Hepatocyte (in vitro differentiated cells): Measurements from ENCODE around the gene ZNF48. TPM values are rescaled to one million over a fixed set of nuclear protein-coding genes. Genes with fewer than 3 reads are reported as not detected.

ENCODE experiments used
- DNase-seq: peaks from one replicate; pipeline ENCODE4 v3.0.0-alpha.2; 2016; ENCODE audit warnings: low spot score
- H2AFZ ChIP-seq: fragments of 200-600 bp; sonication (generic); 2 replicates; pipeline ENCODE4 v1.6.0; 2016; ENCODE audit warnings: antibody characterized with exemption, mild to moderate bottlenecking
- H3K27ac ChIP-seq: fragments of 200-600 bp; sonication (generic); 2 replicates; pipeline ENCODE4 v1.5.1; 2016; ENCODE audit warnings: mild to moderate bottlenecking
- H3K27me3 ChIP-seq: fragments of 200-600 bp; sonication (generic); 2 replicates; pipeline ENCODE4 v1.6.1; 2016
- H3K36me3 ChIP-seq: fragments of 200-600 bp; sonication (generic); replicated peaks from 2 replicates; pipeline ENCODE4 v1.5.1; 2016; ENCODE audit warnings: low read depth; ENCODE audit not compliant: insufficient read depth
- H3K4me1 ChIP-seq: fragments of 200-600 bp; sonication (generic); 2 replicates; pipeline ENCODE4 v1.5.1; 2016; ENCODE audit warnings: mild to moderate bottlenecking, moderate library complexity; ENCODE audit not compliant: insufficient read depth
- H3K4me2 ChIP-seq: fragments of 200-600 bp; sonication (generic); 2 replicates; pipeline ENCODE4 v1.6.0; 2016
- H3K4me3 ChIP-seq: fragments of 200-600 bp; sonication (generic); 2 replicates; pipeline ENCODE4 v1.5.1; 2016; ENCODE audit warnings: mild to moderate bottlenecking
- H3K79me2 ChIP-seq: fragments of 200-600 bp; sonication (generic); 2 replicates; pipeline ENCODE4 v1.6.0; 2017; ENCODE audit warnings: mild to moderate bottlenecking
- H3K9me2 ChIP-seq: fragments of 200-600 bp; sonication (generic); replicated peaks from 2 replicates; pipeline ENCODE4 v1.6.0; 2017; ENCODE audit warnings: mild to moderate bottlenecking; ENCODE audit not compliant: insufficient read depth
- H3K9me3 ChIP-seq: fragments of 200-600 bp; sonication (generic); 2 replicates; pipeline ENCODE4 v1.5.1; 2016; ENCODE audit warnings: low read depth, mild to moderate bottlenecking
- H4K20me1 ChIP-seq: fragments of 200-600 bp; sonication (generic); 2 replicates; pipeline ENCODE4 v1.6.0; 2016; ENCODE audit warnings: mild to moderate bottlenecking; ENCODE audit not compliant: insufficient read depth, poor library complexity, severe bottlenecking
- EZH2 ChIP-seq: fragments of 200-600 bp; sonication (generic); IDR thresholded peaks from 2 replicates; pipeline ENCODE4 v1.6.1; 2016; ENCODE audit warnings: antibody characterized with exemption, mild to moderate bottlenecking, borderline replicate concordance
- EZH2phosphoT487 ChIP-seq: fragments of 200-600 bp; sonication (generic); IDR thresholded peaks from one replicate; pipeline ENCODE4 v1.6.1; 2018; ENCODE audit warnings: antibody characterized with exemption, mild to moderate bottlenecking, low read depth, moderate library complexity; ENCODE audit not compliant: unreplicated experiment, severe bottlenecking
- WGBS: methylation state at CpG from one replicate; pipeline ENCODE4 v1.1.6; 2016; ENCODE audit warnings: low lambda C conversion rate; ENCODE audit errors: missing lambda C conversion rate; 5-methylcytosine and 5-hydroxymethylcytosine counted together
- polyA plus RNA-seq: library from polyadenylated mRNA; unstranded; fragments of >200 nt; fragmentation: Nextera tagmentation; extraction: Ambion mirVana; gene quantifications from 2 replicates; pipeline ENCODE4 v1.2.1, GENCODE V29; 2016
- total RNA-seq: library from RNA; depleted of rRNA; stranded (reverse); fragments of >200 nt; gene quantifications from 2 replicates; pipeline ENCODE4 v1.2.3, GENCODE V29; 2014
- TF ChIP-seq, protein P1 (sequence below): fragments of 200-600 bp; sonication (generic); IDR thresholded peaks from 2 replicates; pipeline ENCODE4 v1.5.1; 2016; ENCODE audit warnings: antibody characterized with exemption, mild to moderate bottlenecking; ENCODE audit not compliant: poor library complexity

Gene ZNF48
- total and polyA plus RNA-seq, 2 experiments from 2014 or later: 6.1 to 7.7 TPM

DNA sequence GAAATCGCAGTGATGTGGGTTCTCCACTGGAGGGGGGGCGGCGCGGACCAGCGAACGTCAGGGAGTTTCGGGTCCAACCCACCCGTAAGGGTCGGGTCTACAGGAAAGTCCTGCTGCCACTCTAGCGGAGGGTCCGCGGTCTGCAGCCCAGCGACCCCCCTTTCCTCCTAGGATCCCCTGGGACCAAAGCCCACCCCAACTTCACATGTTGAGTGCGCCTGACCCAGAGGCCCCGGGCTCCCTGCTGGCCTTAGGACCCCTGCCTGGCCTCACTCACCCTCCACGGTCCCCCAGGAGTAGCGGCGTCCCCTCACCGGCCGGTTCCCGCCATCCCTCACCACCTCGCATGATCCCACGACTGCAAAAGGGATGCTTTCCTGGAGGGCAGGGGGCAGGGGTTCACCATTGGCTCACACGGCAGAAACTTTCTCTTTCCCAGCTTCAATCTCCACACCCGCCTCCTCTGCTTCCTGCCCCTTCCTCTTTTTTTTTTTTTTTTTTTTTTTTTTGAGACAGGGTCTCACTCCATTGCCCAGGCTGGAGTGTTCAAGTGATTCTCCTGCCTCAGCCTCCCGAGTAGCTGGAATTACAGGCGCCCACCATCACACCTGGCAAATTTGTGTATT, 15.9 kb upstream of the ZNF48 start:
- H4K20me1 ChIP-seq: no peaks in the 10 kb centered on the region
- peak; percentile 28 for DNase-seq
- no peaks in the 10 kb centered on the region for H3K9me2 ChIP-seq
- H3K4me1 ChIP-seq: peaks cover 11% of the 10 kb centered on the region
- TF ChIP-seq EZH2 (no peak), EZH2phosphoT487 (no peak)
- TF ChIP-seq, protein P1, sequence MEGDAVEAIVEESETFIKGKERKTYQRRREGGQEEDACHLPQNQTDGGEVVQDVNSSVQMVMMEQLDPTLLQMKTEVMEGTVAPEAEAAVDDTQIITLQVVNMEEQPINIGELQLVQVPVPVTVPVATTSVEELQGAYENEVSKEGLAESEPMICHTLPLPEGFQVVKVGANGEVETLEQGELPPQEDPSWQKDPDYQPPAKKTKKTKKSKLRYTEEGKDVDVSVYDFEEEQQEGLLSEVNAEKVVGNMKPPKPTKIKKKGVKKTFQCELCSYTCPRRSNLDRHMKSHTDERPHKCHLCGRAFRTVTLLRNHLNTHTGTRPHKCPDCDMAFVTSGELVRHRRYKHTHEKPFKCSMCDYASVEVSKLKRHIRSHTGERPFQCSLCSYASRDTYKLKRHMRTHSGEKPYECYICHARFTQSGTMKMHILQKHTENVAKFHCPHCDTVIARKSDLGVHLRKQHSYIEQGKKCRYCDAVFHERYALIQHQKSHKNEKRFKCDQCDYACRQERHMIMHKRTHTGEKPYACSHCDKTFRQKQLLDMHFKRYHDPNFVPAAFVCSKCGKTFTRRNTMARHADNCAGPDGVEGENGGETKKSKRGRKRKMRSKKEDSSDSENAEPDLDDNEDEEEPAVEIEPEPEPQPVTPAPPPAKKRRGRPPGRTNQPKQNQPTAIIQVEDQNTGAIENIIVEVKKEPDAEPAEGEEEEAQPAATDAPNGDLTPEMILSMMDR: no peak
- H3K27me3 ChIP-seq: no peaks in the 10 kb centered on the region
- H3K27ac ChIP-seq: peak overlapping the region; percentile 92
- H3K4me3 ChIP-seq: peak overlapping the region; percentile 40
- peak overlapping the region; percentile 70 for H2AFZ ChIP-seq
- H3K4me2 ChIP-seq: peak overlapping the region; percentile 84
- peaks cover 6% of the 10 kb centered on the region for H3K79me2 ChIP-seq
- no peaks in the 10 kb centered on the region for H3K36me3 ChIP-seq
- WGBS: 25% methylated on average over 22 of the region's 27 CpGs
- H3K9me3 ChIP-seq: no peaks in the 10 kb centered on the region

DNA sequence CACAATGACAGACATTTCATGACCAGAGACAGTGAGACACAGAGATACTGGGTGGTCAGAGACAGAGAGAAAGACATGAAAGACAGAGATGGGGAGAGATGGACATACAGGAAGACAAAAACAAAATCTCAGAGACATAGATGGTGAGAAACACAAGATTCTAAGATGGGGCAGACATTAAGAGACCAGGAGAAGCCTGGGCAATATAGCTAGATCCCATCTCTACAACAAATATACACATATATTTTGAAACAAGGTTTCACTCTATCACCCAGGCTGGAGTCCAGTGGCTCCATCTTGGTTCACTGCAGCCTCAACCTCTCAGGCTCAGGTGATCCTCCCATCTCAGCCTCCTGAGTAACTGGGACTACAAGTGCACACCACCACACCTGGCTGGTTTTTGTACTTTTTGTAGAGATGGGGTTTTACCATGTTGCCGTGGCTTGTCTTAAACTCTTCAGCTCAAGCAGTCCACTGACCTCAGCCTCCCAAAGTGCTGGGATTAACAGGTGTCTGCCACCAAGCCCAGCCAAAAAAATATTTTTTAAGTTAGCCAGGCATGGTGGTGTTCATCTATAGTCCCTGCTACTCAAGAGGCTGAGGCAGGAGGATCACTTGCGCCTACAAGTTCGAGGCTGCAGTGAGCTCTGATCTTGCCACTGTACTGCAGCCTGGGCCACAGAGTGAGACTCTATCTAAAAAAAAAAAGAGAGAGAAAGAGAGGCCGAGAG, 15.0 kb upstream of the ZNF48 start:
- DNase-seq: no peak
- no peak overlapping the region for H3K27ac ChIP-seq

DNA sequence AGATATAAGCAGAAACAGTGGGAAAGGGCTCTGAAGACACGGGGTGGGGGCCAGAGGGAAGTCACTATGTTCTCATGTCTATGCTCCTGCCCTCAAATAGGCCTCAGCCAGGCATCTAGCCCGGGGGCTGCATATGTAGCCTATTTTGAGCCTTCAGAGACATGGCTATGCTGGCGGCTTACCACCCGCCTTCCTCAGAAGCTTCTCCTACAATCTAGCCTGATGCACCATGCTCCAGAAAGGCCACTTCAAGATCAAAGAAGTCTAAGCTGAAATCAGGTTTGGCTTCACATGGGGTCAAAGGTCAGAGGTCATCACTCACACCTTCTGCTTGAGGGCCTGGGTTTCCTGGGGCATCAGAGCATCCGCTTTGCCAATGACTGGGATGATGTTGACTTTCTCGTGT, 14.4 kb upstream of the ZNF48 start:
- Histone ChIP-seq H3K4me3 (no peak overlapping the region), H3K27me3 (no peaks in the 10 kb centered on the region), H3K36me3 (no peaks in the 10 kb centered on the region), H3K27ac (no peak overlapping the region), H3K4me2 (no peak overlapping the region), H3K9me3 (no peaks in the 10 kb centered on the region), H2AFZ (no peak overlapping the region), H4K20me1 (no peaks in the 10 kb centered on the region), H3K79me2 (peaks cover 6% of the 10 kb centered on the region), H3K9me2 (no peaks in the 10 kb centered on the region), H3K4me1 (peaks cover 11% of the 10 kb centered on the region)
- 91% methylated on average over 6 of the region's 6 CpGs for WGBS
- TF ChIP-seq, protein P1: no peak
- TF ChIP-seq EZH2: no peak
- TF ChIP-seq EZH2phosphoT487: no peak
- DNase-seq: no peak

More for the DNA sequence above, 15.0 kb upstream of the ZNF48 start:
- TF ChIP-seq EZH2phosphoT487: no peak
- TF ChIP-seq EZH2: no peak
- TF ChIP-seq, protein P1: no peak
- Histone ChIP-seq H3K36me3 (no peaks in the 10 kb centered on the region), H4K20me1 (no peaks in the 10 kb centered on the region), H3K79me2 (peaks cover 6% of the 10 kb centered on the region), H3K4me3 (no peak overlapping the region), H3K4me1 (peaks cover 11% of the 10 kb centered on the region), H3K9me3 (no peaks in the 10 kb centered on the region), H3K9me2 (no peaks in the 10 kb centered on the region), H3K4me2 (no peak overlapping the region), H2AFZ (no peak overlapping the region), H3K27me3 (no peaks in the 10 kb centered on the region)
- WGBS: 97% methylated on average over 4 of the region's 4 CpGs
